ENCODE data around the gene CADM2.

CADM2 gene

GRCh38 chr3:85570819-85571218, 612.0 kb downstream of the CADM2 start:
- no peak for DNase-seq (ENCODE audit: low read depth, low spot score)

GRCh38 chr3:85571835-85572234, 613.0 kb downstream of the CADM2 start:
- no peak for DNase-seq (ENCODE audit: low read depth, low spot score)

- no peak for DNase-seq (ENCODE audit: low read depth, low spot score)
These were observed 613.6 kb downstream of the CADM2 start for GRCh38 chr3:85572426-85572825.

- no peak for DNase-seq (ENCODE audit: low read depth, low spot score)
These were observed 614.2 kb downstream of the CADM2 start for GRCh38 chr3:85572978-85573377.

GRCh38 chr3:85574006-85574705, 615.4 kb downstream of the CADM2 start:
- no peak for DNase-seq (ENCODE audit: low read depth, low spot score)

- DNase-seq (ENCODE audit: low read depth, low spot score), result peak; percentile 44
These were observed 617.4 kb downstream of the CADM2 start for GRCh38 chr3:85576091-85576690.

- no peak for DNase-seq (ENCODE audit: low read depth, low spot score)
These were observed 618.0 kb downstream of the CADM2 start for GRCh38 chr3:85576697-85577200.

GRCh38 chr3:85584779-85585356, 626.1 kb downstream of the CADM2 start:
- DNase-seq (ENCODE audit: low read depth, low spot score), result no peak

- DNase-seq (ENCODE audit: low read depth, low spot score), result no peak
These were observed 627.2 kb downstream of the CADM2 start for GRCh38 chr3:85586018-85586417.

- no peak for DNase-seq (ENCODE audit: low read depth, low spot score)
These were observed 630.4 kb downstream of the CADM2 start for GRCh38 chr3:85589145-85589544.

GRCh38 chr3:85591451-85591850, 632.7 kb downstream of the CADM2 start:
- DNase-seq (ENCODE audit: low read depth, low spot score), result no peak

GRCh38 chr3:85592256-85592655, 633.5 kb downstream of the CADM2 start:
- no peak for DNase-seq (ENCODE audit: low read depth, low spot score)

GRCh38 chr3:85594676-85595075, 635.9 kb downstream of the CADM2 start:
- no peak for DNase-seq (ENCODE audit: low read depth, low spot score)

GRCh38 chr3:85603378-85603777, 644.6 kb downstream of the CADM2 start:
- no peak for DNase-seq (ENCODE audit: low read depth, low spot score)

- DNase-seq (ENCODE audit: low read depth, low spot score), result no peak
These were observed 645.9 kb downstream of the CADM2 start for GRCh38 chr3:85604641-85605040.

- DNase-seq (ENCODE audit: low read depth, low spot score), result no peak
These were observed 646.3 kb downstream of the CADM2 start for GRCh38 chr3:85605066-85605465.

GRCh38 chr3:85626662-85627061, 667.9 kb downstream of the CADM2 start:
- no peak for DNase-seq (ENCODE audit: low read depth, low spot score)

GRCh38 chr3:85627932-85628331, 669.1 kb downstream of the CADM2 start:
- no peak for DNase-seq (ENCODE audit: low read depth, low spot score)

- DNase-seq (ENCODE audit: low read depth, low spot score), result no peak
These were observed 672.3 kb downstream of the CADM2 start for GRCh38 chr3:85631070-85631469.

GRCh38 chr3:85632921-85633320, 674.1 kb downstream of the CADM2 start:
- DNase-seq (ENCODE audit: low read depth, low spot score), result no peak

- no peak for DNase-seq (ENCODE audit: low read depth, low spot score)
These were observed 693.6 kb downstream of the CADM2 start for GRCh38 chr3:85652360-85652759.

- DNase-seq (ENCODE audit: low read depth, low spot score), result no peak
These were observed 701.7 kb downstream of the CADM2 start for GRCh38 chr3:85660451-85660850.

- DNase-seq (ENCODE audit: low read depth, low spot score), result no peak
These were observed 703.7 kb downstream of the CADM2 start for GRCh38 chr3:85662462-85662861.

Data from ELF-1 (cell line).